ENCODE results near the gene TOR1AIP2. TPM values are rescaled to one million over a fixed set of nuclear protein-coding genes. Genes with fewer than 3 reads are reported as not detected.

Gene TOR1AIP2
- polyA plus RNA-seq, 3 donors from 2014 or later = 8.7 to 15.5 (median 8.7) TPM

DNA sequence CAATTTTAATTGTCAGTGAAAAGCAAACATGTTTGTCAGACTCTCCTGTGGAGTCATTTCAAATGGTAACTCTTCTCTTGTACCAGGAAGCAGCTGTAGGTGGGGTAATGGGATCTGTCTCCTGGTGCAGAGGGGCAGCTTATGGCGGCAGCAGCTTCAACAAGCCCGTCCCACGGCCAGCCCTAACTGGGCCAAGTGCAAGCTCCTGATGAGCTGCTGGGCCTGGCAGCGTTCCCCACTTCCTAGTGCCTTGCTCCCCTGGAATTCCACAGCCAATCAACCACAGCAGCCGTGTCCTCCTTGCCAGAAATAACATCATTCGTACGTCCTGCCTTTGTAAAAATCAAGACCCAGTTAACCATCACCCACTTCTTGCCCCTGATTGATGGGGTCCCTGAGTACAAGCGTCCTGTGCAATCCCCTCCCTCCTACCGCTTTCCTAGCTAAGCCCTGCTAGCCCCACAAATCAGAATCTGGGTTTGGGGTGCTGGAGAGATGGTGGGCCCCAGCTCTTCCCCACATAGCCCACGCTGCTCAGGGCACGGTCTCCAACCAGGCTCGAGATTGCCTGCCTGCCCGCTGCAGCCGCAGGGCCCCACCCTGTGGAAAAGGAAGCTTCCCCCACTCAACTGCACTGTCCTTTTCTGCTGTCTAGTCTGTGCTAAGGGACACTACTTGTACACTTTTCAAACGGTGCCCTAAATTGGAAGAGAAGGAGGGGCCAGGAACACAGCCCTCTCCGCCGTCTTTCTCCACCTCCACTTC is 61.2 kb downstream of the TOR1AIP2 start:
- H3K27ac Mint-ChIP-seq = peak overlapping the region in 1 of 6 donors; percentile 17
- no peak for DNase-seq

DNA sequence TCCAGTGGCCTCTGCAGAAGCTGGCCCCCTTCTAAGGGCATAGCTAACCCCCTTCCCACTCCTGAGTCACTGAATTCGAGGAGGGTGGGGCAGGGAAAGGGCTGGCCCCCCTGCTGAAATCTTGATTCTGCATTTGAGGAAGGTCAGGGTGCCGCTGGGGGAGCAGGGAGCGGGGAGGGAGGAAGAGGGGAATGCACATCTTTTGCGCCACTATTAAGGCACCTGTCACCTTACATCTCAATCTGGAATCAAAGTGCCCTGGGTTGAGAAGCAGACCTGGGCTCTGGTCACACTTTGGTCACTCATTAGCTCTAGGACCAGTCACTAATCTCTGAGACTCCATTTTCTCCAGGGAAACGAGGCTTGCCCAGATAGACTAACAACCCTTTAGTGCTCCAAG is 62.0 kb downstream of the TOR1AIP2 start:
- DNase-seq = no peak
- peak overlapping the region; percentile 90 to 99 (median 94) for H3K4me3 Mint-ChIP-seq
- H3K27me3 Mint-ChIP-seq (ENCODE audit: low read depth in 3 of 3) = peaks cover 4 to 15% (median 6%) of the 10 kb centered on the region in 3 donors
- H3K27ac Mint-ChIP-seq = peak overlapping the region in 3 of 6 donors; percentile 15 to 73 (median 16)
- H3K36me3 Mint-ChIP-seq = no peaks in the 10 kb centered on the region
- H3K9me3 Mint-ChIP-seq = no peaks in the 10 kb centered on the region
- H3K4me1 Mint-ChIP-seq = peaks cover 18 to 22% of the 10 kb centered on the region in 2 donors

More for the DNA sequence above, 61.2 kb downstream of the TOR1AIP2 start:
- peaks cover 18 to 22% of the 10 kb centered on the region in 2 donors for H3K4me1 Mint-ChIP-seq
- no peaks in the 10 kb centered on the region for H3K36me3 Mint-ChIP-seq
- peak overlapping the region; percentile 90 to 99 (median 94) for H3K4me3 Mint-ChIP-seq
- H3K9me3 Mint-ChIP-seq = no peaks in the 10 kb centered on the region
- peaks cover 4 to 13% (median 6%) of the 10 kb centered on the region in 3 donors for H3K27me3 Mint-ChIP-seq (ENCODE audit: low read depth in 3 of 3)

GRCh38 chr1:179814546-179814838 is 63.1 kb downstream of the TOR1AIP2 start:
- peak overlapping the region; percentile 90 to 99 (median 94) for H3K4me3 Mint-ChIP-seq
- no peak for DNase-seq

GRCh38 chr1:179813626-179814545 is 63.7 kb downstream of the TOR1AIP2 start:
- peak overlapping the region in 1 of 6 donors; percentile 89 for H3K27ac Mint-ChIP-seq
- H3K36me3 Mint-ChIP-seq = no peaks in the 10 kb centered on the region
- peaks cover 18 to 22% of the 10 kb centered on the region in 2 donors for H3K4me1 Mint-ChIP-seq
- H3K9me3 Mint-ChIP-seq = no peaks in the 10 kb centered on the region
- peaks cover 9 to 23% (median 12%) of the 10 kb centered on the region in 3 donors for H3K27me3 Mint-ChIP-seq (ENCODE audit: low read depth in 3 of 3)
- peak overlapping the region; percentile 90 to 99 (median 94) for H3K4me3 Mint-ChIP-seq
- no peak for DNase-seq

More at GRCh38 chr1:179814546-179814838, 63.1 kb downstream of the TOR1AIP2 start:
- H3K36me3 Mint-ChIP-seq = no peaks in the 10 kb centered on the region
- peaks cover 18 to 22% of the 10 kb centered on the region in 2 donors for H3K4me1 Mint-ChIP-seq
- H3K27ac Mint-ChIP-seq = peak overlapping the region in 4 of 6 donors; percentile 64 to 89 (median 83)
- peaks cover 9 to 23% (median 12%) of the 10 kb centered on the region in 3 donors for H3K27me3 Mint-ChIP-seq (ENCODE audit: low read depth in 3 of 3)
- H3K9me3 Mint-ChIP-seq = no peaks in the 10 kb centered on the region

GRCh38 chr1:179812501-179813292 is 64.9 kb downstream of the TOR1AIP2 start:
- H3K36me3 Mint-ChIP-seq = no peaks in the 10 kb centered on the region
- peak overlapping the region in 2 of 5 donors; percentile 29 to 46 for H3K4me3 Mint-ChIP-seq
- H3K27me3 Mint-ChIP-seq (ENCODE audit: low read depth in 3 of 3) = peaks cover 9 to 23% (median 12%) of the 10 kb centered on the region in 3 donors
- H3K27ac Mint-ChIP-seq = no peak overlapping the region
- peaks cover 18 to 22% of the 10 kb centered on the region in 2 donors for H3K4me1 Mint-ChIP-seq
- no peak for DNase-seq
- no peaks in the 10 kb centered on the region for H3K9me3 Mint-ChIP-seq

- Mint-ChIP-seq H3K27me3 (ENCODE audit: low read depth in 3 of 3) (peaks cover 8 to 27% (median 12%) of the 10 kb centered on the region in 3 donors), H3K4me1 (peaks cover 12 to 13% of the 10 kb centered on the region in 2 donors), H3K9me3 (no peaks in the 10 kb centered on the region), H3K4me3 (no peak overlapping the region), H3K36me3 (no peaks in the 10 kb centered on the region), H3K27ac (no peak overlapping the region)
- no peak for DNase-seq
These were observed 67.3 kb downstream of the TOR1AIP2 start for GRCh38 chr1:179810367-179810715.

- no peaks in the 10 kb centered on the region for H3K9me3 Mint-ChIP-seq
- no peaks in the 10 kb centered on the region for H3K36me3 Mint-ChIP-seq
- DNase-seq = peak; percentile 49 to 60 (median 59)
- peaks cover 6% of the 10 kb centered on the region in 2 donors for H3K4me1 Mint-ChIP-seq
- H3K27me3 Mint-ChIP-seq (ENCODE audit: low read depth in 3 of 3) = peaks cover 3 to 21% (median 7%) of the 10 kb centered on the region in 3 donors
- no peak overlapping the region for H3K27ac Mint-ChIP-seq
- no peak overlapping the region for H3K4me3 Mint-ChIP-seq
These were observed 67.9 kb downstream of the TOR1AIP2 start for GRCh38 chr1:179809506-179810366.

- H3K27ac Mint-ChIP-seq = no peak overlapping the region
- no peak for DNase-seq
- H3K27me3 Mint-ChIP-seq (ENCODE audit: low read depth in 3 of 3) = peaks cover 3 to 20% (median 10%) of the 10 kb centered on the region in 3 donors
These were observed 69.1 kb downstream of the TOR1AIP2 start for GRCh38 chr1:179808503-179808902.

DNA sequence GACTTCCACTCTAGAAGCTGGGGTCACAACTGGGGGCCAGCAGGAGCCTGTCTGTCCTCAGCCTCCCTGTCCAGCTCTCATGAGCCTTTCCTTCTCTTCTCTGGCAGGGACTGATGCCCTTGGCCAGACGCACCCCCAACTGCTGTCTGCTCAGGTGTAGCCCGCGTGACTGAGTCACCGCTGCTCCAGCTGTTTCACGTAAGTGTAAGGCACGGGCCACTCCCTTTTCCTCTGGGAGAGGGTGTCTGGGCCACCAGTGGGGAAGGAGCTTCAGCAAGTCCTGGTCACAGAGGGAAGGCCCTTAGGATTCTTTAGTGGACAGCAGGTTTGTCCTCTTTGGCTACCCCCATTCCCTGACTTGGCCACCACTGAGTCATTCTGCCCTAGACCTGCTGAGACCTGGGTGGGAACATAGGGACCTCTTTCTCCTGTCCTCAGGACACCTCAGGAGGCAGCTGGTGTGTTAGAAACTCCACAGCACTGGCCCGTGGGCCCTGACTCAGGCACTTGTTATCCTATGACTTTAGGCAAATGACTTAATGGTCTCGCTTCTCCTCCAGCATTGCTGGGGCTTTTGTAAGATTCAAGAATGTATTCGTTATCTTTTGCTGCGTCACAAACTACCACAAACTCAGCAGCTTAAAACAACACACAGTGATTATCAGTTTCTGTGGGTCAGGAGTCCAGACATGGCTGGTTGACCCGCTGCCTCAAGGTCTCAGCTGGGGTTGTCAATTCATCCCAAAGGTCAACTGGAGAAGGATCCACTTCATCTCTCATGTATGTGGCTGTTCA is 69.7 kb downstream of the TOR1AIP2 start:
- Mint-ChIP-seq H3K36me3 (no peaks in the 10 kb centered on the region), H3K4me3 (no peak overlapping the region), H3K9me3 (no peaks in the 10 kb centered on the region), H3K27ac (no peak overlapping the region), H3K4me1 (no peaks in the 10 kb centered on the region), H3K27me3 (ENCODE audit: low read depth in 3 of 3) (peaks cover 3 to 20% (median 10%) of the 10 kb centered on the region in 3 donors)
- no peak for DNase-seq

More at GRCh38 chr1:179808503-179808902, 69.1 kb downstream of the TOR1AIP2 start:
- H3K4me3 Mint-ChIP-seq = no peak overlapping the region
- no peaks in the 10 kb centered on the region for H3K36me3 Mint-ChIP-seq
- no peaks in the 10 kb centered on the region for H3K9me3 Mint-ChIP-seq
- no peaks in the 10 kb centered on the region for H3K4me1 Mint-ChIP-seq

DNA sequence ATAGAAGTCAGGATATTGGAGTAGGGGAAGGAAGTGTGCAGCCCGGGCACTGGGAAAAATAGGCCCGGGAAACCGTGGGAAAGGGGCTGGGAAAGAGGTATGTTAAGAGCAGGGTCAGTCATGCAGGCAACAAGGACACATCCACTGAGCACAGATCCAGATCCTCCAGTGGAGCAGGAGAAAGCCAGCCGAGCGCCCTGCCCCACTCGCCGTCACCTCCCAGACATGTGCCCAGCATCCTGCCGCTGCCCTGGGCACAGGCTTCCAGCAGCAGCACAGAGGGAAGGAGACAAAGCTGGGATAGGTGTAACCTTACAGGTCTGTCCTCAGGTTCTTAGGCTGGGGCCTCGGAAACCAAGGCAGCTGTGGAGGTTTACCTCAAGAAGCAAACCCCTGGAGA is 70.3 kb downstream of the TOR1AIP2 start:
- Mint-ChIP-seq H3K4me3 (no peak overlapping the region), H3K9me3 (no peaks in the 10 kb centered on the region), H3K36me3 (no peaks in the 10 kb centered on the region), H3K4me1 (no peaks in the 10 kb centered on the region), H3K27me3 (ENCODE audit: low read depth in 3 of 3) (peaks cover 3 to 20% (median 10%) of the 10 kb centered on the region in 3 donors), H3K27ac (no peak overlapping the region)
- DNase-seq = no peak

DNA sequence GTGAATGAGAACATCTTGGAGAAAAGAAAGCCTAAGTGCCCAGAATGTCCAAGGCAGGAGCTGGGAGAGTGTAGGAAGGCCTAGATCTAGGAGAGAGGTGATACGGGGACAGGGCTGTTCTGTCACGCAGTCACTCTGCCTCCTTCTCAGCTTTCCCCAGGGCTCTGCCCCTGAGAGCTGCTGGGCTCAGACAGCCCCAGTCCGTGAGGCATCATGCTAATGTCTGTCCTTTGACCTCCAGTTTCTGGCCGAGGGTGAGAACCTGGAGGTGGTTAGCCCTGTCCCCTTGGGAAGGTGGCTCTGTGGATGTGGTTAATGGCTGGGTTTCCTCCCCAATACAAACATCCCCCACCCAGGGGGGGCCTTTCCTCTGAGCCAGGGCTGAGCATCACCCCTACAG is 71.3 kb downstream of the TOR1AIP2 start:
- peaks cover 3 to 13% (median 10%) of the 10 kb centered on the region in 3 donors for H3K27me3 Mint-ChIP-seq (ENCODE audit: low read depth in 3 of 3)
- H3K4me3 Mint-ChIP-seq = no peak overlapping the region
- no peak overlapping the region for H3K27ac Mint-ChIP-seq

More for the DNA sequence above, 71.3 kb downstream of the TOR1AIP2 start:
- Mint-ChIP-seq H3K4me1 (no peaks in the 10 kb centered on the region), H3K9me3 (no peaks in the 10 kb centered on the region), H3K36me3 (no peaks in the 10 kb centered on the region)
- no peak for DNase-seq
